HG02840 (cell line): ENCODE results near the gene PLXNA1.

Source experiments
- ATAC-seq: cut with Tn5 transposase; IDR thresholded peaks from one replicate; pipeline ENCODE4 v1.9.1; 2021; ENCODE audit warnings: mild to moderate bottlenecking, moderate library complexity, moderate number of reproducible peaks; ENCODE audit not compliant: unreplicated experiment, low FRiP score

PLXNA1 gene

DNA sequence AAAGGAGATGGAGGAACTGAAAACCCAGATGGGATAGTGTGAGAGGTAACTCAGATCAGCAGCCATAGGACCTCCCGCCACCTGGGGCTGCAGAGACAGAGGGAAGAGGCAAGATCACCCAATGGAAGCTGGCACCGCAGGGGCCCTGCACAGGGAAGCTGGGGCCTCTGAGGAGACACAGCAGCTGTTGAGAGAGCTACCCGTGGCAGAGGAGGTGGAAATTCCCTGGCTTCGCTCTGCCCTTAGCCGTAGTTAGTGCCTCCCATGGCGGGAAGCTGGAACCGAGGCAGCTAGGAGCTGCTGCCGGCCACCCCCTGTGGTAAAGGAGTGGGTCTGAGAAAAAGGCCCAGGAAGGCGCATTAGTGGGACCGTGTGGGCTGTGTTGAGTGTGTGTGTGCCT, 18.0 kb upstream of the PLXNA1 start:
- ATAC-seq, result no peak

GRCh38 chr3:126965526-126966080, 17.3 kb upstream of the PLXNA1 start:
- ATAC-seq, result no peak

GRCh38 chr3:126967386-126967785, 15.5 kb upstream of the PLXNA1 start:
- ATAC-seq, result no peak

DNA sequence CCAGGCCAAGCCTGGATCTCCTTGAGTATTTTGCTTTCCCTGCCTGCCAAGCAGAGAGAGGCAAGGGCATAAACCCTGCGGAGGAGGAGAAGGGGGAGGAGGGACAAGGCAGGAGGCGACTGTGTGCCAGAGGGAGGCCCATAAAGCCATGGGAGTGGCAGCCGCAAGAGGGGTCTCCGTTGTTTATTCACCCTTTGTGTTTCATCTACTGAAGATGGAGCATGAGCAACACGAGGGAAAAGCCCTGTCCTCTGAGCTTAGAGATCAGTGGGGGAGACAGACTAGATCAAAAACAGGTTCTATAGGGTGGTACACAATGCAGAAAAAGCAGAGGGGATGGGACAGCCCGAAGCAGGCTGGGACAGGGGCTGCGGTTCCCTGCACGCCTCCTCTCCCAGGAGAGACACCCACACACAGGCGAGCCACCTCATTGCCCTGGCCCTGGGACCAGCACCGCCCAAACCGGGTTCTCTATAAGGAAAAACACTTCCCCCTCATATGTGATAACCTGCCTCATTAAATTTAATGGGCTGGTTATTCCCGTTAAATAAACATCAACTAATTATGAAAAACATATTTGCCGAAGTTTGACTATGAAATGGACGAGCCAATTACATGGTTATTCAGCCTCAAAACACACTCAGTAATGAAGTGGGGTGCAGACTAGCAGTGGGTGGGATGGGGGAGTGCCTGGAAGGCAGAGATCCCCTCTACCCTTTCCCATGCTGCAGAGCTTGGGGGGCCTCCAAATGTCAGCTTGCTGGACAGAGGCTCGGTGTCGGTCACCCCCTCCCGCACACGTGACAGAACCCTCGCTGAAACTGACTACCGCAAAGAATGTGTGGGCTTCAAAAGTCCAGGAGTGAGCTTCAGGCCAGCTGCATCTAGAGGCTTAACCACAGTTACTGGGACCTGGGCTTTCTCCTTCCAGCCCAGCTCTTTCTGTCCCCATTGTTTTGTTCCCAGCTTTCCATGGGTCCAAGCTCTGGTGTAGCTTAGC, 14.2 kb upstream of the PLXNA1 start:
- no peak for ATAC-seq

DNA sequence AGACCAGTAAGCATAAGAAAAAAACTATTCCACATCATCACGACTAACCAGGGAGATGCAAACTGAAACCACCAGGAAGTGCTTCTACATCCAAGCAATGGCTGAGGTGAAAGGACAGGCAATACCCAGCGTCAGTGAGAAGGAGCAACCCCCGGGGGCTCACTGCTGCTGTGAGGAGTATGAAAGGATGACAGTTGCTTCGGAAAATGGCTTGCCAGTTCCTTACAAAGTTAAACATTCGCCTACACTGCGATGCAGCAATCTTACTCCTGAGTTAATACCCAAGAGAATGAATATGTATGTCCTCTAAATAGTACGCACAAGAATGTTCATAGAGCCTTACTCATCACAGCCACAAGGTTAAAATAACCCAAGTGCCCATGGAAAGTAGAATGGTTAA, 13.3 kb upstream of the PLXNA1 start:
- ATAC-seq, result no peak

- ATAC-seq, result no peak
Measured at GRCh38 chr3:126970101-126970500, 12.8 kb upstream of the PLXNA1 start.

DNA sequence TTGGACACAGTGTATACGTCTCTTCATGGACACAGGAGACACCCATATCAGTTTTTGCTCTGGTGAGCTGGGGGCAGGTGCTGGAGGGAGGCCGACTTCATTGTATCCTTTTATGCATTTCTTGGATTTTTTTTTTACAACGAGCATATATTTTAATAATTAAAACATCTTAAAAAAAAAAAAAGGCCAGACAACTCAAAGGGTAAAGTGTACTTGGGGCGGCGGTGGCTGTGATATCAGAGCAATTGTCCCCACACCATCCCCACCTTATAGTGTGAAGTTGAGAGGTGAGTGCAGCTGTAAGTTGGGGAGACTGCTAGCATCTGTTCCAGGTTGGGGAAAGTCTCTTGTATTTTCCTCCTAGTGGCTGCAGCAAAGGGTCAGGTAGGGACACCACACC, 12.0 kb upstream of the PLXNA1 start:
- no peak for ATAC-seq

DNA sequence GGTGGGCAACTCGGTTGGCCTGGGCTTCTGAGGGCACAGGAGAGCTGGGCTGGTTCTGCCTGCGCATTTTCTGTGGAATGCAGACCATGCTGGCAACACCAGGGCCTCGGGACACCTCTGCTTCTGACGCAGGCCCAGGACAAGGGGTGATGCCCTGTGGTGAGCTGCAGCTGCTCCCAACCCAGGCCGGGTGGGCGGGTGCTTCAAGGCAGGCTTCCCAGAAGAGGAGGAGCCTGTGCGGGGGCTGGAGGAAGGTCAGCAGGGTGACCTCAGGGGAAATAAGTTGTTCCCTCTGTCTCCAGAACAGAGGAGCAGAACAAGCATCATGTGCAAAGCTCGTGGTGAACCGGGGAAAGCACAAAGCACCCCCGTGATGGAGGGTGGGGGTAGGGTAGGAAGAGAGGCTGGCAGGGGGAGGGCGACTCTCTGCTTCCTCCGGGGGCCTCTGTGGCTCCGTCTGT, 11.0 kb upstream of the PLXNA1 start:
- no peak for ATAC-seq

DNA sequence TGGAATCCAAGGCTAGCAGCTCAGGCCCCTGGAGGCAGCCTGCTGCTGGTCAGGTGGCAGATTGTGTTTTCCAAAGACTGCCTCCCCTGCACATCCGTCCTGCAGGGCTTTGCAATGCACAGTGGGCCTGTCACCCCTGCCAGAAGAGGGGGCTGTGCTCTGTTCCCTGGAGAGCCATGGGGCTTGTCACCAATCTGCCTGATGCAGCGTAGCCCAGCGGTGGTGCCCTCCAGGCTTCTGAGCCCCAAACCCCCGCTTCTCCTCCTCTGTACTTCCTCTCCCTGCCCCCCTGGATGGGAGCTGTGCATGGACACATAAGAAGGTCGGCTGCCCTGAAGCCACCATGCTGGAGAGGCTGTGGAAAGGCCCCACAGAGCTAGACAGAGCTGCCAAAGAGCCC, 10.0 kb upstream of the PLXNA1 start:
- no peak for ATAC-seq

- no peak for ATAC-seq
Measured at GRCh38 chr3:126973814-126974213, 9.1 kb upstream of the PLXNA1 start.

DNA sequence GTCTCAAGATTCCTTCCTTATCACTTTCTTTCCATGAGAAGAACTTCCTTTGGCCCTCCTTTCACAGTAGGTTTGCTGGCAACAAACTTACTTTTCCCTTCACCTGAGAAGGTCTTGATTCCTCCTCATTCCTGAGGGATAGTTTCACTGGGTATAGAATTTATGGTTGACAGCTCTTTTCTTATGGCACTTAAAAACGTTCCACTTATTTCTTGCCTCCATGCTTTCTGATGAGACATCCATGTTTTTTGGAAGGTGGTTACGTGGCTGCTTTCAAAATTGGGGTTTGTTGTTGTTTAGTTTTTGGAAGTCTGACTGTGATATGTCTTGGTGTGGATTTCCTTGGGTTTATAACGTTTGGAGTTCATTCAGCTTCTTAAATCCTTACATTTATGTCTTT, 8.2 kb upstream of the PLXNA1 start:
- ATAC-seq, result no peak

GRCh38 chr3:126976906-126977305, 6.0 kb upstream of the PLXNA1 start:
- no peak for ATAC-seq

DNA sequence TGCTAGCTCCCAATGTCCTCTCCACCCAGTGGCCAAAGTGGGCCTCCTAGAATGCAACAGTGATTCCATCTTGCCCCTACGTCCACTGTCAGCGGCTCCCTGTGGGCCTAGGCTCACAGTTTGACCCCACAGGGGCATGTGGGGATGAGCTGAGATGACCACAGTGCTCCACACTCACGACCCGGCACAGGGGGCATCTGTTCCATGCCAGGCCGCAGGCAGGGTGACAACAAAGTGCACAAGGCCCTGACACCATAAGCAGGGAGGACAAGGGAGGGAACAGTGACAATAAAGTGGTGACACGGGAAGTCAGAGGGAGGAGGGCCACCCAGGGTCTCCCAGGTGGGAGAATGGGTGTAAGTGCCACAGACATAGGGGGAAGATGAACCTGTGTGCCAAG, 5.1 kb upstream of the PLXNA1 start:
- no peak for ATAC-seq

GRCh38 chr3:126978291-126978690, 4.6 kb upstream of the PLXNA1 start:
- ATAC-seq, result no peak

DNA sequence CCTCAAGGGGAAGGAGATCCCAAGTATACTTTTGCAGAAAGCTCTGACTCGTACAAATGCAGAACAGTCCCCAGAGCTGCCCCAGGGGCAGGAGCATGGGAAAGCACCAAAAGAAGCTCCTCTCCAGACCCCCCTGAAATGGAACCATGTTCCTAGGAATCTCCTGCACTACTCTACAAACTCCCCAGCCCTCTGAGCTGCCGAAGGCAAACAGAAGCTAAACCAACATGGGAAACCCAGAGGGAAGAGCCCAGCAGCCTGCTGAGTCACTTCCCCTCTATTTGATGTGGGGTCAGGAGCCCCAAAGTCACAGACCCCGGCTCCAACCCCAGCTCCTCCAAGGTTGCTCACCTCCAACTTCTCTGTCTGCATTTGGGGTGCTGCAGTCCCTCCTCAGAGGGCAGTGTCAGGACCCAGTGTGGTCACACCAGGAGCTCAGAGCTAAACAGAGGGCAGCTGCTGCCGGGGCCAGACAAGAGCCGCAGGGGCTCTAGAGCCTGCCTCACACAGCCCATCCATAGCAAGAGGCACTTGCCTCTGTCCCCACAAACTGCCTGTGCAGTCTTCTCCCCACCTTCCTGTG, 3.8 kb upstream of the PLXNA1 start:
- no peak for ATAC-seq

DNA sequence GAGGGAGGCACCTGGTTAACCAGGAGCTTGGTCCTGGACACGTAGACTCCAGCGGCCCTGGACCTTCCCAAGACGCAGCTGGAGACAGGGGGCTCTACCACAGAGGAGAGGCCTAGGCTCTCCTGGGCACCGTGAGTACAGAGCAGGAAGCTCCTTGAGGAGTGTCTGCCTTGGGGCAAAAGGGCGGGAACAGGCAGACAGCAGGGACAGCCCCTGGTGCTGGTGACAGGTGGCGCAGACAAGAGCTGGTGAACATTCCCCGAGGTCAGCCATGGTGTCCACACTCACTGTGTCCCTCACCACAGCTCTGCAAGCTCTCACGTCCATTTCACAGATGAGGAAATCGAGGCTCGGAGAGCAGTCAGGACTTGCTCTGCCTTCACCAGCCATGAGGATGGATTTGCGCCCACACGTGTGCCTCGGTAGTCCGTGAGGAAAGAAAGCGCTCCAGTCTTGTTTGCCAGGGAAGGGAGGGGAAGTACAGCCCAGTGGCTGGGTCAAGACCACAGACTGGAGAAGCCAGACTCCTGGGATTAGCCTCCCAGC, 2.6 kb upstream of the PLXNA1 start:
- no peak for ATAC-seq

DNA sequence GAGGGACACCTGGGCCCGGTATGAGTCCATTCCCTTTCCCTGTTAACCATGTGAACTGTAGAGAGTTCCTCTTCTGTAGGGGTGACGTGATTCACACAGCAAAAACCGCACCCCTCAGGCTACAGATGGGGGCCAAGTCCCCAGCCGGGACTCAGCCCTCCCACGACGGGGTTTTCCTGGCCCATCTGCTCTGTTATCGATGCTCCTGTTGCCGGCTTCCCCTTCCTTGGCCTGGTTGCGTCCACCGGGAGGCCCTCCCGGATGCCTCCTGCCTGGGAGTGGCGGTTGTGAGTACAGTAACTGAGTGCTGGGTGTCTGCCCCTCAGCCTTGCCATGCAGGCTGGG, 817 bp upstream of the PLXNA1 start:
- peak; percentile 25 for ATAC-seq

DNA sequence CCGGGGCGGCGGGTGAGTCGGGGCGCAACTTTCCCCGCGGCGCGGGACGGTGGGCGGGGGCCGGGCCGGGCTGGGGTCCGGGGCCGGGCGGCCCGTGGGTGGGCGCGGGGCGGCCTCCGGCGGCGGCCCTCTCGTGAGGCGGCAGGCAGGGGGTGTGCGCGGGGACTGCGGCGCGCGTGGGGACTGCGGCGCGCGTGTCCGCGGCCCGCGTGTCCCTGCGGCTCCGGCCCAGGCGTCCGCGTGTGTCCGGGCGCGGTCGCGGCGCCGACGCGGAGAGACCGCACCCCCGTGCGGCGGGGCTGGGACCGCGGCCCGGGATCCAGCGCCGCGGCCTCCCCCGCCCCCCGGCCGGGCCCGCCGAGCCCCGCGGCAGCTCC, 349 bp downstream of the PLXNA1 start:
- ATAC-seq, result peak; percentile 9

GRCh38 chr3:126983653-126984390, 907 bp downstream of the PLXNA1 start:
- ATAC-seq, result peak; percentile 7

- no peak for ATAC-seq
Measured at GRCh38 chr3:126984391-126985131, 1.6 kb downstream of the PLXNA1 start.
